Measurements from ENCODE around the gene KLHL5.

KLHL5 gene

DNA sequence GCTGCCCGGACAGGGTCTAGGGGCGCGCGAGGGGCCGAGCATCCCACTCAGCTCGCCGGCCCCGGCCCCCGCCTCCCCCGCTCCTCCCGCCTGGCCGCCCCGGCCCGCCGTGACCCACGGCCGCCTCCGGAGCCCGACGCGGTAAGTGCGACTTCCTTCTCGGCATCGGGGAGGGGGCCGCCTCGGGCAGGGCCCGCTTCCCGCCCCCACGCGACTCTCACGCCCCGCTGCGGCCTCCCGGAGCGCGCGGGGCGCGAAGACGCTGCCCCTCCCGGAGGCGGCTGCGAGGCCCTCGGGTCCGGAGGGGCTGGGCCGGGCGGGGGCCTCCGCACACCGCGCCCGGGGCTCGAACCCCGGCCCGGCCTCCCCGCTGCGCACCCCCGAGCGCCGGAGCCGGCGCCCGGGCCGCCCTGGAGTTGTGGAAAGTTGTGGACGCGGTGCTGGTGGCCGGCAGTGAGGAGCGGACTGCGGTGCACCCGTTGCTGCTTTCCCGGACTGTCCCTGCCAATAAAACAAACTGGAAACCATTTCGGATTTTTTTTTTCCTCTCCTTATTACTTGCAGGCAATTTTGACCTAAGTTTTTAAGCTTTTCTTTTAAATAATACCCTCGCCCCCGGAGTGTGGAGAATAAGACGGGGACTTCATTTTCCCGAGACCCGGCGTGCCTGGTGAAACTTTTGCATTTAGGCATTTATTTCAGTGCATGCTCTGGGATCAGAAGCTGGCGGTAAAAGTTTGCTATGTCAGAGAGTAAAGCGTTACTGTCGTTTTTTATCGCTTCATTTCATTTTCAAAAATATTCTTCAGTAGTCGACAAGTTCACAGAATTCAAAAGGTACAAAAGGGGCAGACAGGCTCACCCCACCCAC, 16.8 kb upstream of the KLHL5 start:
- peak; percentile 11 for DNase-seq

DNA sequence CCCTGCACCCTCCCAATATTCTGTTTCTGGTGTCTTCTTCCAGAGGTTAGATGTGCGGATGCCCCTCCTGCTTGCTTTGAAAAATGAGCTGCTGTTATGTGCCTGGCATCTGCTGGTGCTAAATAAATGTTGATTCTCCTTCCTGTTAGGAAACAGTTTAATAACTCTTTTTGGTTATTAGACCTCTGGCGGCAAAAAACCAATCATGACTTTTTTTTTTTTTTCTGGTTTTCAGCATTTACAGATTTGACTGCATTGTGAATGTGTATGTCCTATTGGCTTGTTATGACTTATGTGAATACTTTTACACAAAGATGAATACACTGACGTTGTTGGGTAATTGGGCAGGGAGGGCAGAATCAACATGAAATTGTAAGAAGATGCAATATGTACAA, 16.2 kb upstream of the KLHL5 start:
- DNase-seq: no peak

DNA sequence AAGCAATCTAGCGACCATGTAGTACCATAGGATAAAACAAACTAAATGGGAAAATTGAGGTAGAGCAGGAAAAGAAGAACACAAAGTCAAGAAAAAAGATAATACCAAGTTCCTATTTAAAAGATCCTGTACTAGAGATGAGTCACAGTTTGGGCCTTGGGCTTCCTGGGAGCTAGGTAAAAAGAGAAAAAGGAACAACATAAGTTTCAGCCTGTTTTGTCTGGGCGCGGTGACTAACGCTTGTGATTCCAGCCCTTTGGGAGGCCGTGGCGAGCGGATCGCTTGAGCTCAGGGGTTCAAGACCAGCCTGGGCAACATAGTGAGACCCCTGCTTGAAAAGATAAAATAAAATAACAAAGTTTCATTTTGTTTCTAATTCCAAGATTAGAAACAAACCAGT, 15.8 kb upstream of the KLHL5 start:
- DNase-seq: peak; percentile 28

GRCh38 chr4:39047681-39048080, 14.4 kb upstream of the KLHL5 start:
- no peak for DNase-seq

- DNase-seq: no peak
These were observed 13.7 kb upstream of the KLHL5 start for GRCh38 chr4:39048311-39048710.

DNA sequence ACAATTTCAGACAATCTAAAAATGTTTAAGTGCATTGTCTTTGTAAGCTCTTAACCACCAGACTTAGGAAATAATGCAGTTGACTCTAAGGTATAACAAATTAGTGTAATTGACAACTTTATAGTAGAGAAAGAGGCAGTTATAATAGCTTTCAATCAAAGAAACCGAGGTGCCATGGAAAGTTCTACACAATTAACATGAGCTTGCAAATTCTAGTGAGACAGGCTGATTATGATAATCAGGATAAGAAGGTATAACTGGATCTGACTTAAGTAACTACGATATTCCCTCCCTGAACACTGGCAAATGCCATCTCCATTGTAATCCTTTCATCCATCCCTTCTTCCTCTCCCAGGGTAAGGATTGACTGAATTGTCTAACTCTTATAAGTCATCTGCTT, 11.4 kb upstream of the KLHL5 start:
- no peak for DNase-seq

DNA sequence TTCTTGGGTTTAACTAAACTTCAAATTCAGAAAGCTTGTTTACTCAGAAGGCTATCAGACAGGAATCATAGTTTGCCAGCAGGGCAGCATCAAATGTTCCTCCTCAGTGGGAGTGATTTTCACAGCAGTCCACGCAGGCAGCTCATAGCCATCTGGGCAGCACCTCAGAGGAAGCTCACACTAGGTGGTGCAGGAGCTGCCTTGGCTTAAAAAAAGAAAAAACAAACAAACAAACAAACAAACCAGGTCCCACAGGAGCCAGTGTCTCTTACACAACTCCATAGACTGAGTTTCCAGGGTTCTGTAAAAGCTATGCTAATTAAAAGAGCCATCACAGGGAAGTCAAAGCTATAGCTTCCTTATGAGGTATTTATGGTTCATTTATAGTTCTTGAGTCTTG, 10.5 kb upstream of the KLHL5 start:
- no peak for DNase-seq

DNA sequence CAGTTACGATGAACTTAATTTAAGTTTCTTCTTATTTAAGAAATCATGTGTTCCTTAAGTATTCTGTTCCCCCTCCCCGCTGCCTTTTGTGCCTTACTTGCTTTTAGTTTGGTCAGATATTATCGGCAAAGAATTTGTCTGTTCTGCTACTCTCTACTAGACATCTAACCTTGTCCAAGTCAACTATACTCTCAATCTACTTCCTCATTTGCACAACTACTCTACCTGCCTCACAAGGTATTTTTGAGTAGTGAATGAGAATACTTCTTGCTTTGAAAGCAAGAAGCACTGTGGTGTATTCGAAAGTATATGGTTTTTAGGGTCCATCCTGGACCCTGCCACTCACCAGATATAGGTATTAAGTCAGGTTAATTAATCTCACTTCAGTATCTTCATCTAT, 8.0 kb upstream of the KLHL5 start:
- DNase-seq: no peak

DNA sequence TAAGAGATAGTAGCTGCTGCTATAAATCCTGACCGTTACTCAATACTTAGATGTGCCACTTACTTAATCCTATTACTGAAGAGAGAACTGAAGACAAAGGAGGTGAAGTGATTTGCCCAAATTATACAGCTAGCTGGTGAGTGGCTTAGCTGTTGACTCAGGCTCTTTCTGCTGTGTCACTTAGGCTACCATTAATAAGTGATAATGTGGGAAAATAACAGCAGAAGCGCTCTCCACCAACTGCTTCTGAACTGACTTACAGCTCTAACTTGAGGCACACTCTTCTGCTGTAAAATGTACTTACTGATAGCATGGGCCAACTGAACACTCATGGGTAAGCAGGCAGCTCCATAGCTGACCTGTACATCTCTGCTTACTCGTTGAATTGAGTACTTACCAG, 7.5 kb upstream of the KLHL5 start:
- DNase-seq: no peak

DNA sequence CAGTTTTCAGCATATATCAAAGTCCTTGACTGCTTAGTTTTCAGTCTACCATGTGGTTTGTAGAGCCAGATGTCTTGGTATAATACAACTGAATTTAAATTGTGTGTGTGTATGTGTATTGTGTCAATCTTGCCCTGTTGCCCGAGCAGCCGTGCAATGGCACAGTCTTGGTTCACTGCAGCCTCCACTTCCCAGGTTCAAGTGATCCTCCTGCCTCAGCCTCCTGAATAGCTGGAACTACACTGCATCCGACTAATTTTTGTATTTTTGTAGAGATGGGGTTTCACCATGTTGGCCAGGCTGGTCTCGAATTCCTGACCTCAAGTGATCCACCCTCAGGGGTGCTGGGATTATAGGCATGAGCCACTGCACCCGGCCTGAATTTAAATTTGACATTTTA, 6.0 kb upstream of the KLHL5 start:
- no peak for DNase-seq

GRCh38 chr4:39061457-39061856, 575 bp upstream of the KLHL5 start:
- DNase-seq: no peak

- DNase-seq: no peak
These were observed 702 bp downstream of the KLHL5 start for GRCh38 chr4:39062770-39063097.

DNA sequence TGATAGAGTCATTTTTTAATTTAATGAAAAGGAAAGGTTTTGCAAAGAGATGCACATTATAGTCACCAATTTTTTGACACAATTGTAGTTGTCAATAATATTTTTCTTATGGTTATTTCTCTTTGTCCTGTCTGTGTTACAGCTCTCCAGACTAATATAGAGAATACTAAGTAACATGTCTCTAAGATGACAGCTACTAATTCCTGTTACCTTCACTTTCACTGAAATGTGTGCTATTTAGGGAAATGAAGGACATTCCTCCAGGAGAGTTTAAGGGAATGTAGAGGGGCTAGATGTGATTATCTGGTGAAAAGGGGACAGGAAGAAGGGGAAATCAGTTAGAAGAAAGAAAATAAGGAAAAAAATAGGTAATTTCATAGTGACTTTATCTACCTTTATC, 1.4 kb downstream of the KLHL5 start:
- DNase-seq: no peak

GRCh38 chr4:39066371-39066770, 4.3 kb downstream of the KLHL5 start:
- DNase-seq: no peak

DNA sequence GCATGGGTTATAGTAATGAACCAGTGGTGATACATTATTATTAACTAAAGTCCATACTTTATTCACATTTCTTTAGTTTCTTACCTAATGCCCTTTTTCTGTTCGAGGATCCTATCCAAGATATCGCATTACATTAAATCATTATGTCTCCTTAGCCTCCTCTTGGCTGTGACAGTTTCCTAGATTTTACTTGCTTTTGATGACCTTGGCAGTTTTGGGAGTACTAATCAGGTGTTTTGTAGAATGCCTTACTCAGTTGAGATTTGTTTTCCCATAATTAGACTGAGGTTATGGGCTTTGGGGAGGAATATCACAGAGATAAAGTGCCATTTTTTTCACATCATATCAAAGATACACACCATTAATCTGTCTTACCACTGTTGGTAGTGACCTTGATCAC, 5.0 kb downstream of the KLHL5 start:
- DNase-seq: no peak

GRCh38 chr4:39067451-39067850, 5.4 kb downstream of the KLHL5 start:
- peak; percentile 12 for DNase-seq

GRCh38 chr4:39068907-39069306, 6.9 kb downstream of the KLHL5 start:
- no peak for DNase-seq

DNA sequence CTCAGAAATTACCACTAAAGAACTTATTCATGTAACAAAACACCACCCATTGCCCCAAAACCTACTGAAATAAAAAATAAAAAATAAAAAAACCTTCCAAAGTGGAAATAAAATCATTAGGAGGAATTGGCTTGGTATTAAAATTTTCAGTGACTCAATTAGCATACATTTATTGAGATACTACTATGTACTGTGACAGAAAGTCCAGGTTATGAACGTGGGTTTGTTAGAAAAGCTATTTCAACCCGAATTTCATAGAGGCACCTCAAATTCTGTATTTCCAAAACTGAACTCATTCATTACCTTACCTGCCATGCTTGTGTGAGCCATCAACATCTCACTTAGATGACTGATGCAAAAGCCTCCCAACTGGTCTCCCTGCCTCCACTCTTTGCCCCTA, 16.8 kb downstream of the KLHL5 start:
- DNase-seq: no peak

- peak; percentile 59 for DNase-seq
These were observed 21.1 kb downstream of the KLHL5 start for GRCh38 chr4:39083164-39083563.

- DNase-seq: peak; percentile 61
These were observed 23.9 kb downstream of the KLHL5 start for GRCh38 chr4:39085891-39086290.

DNA sequence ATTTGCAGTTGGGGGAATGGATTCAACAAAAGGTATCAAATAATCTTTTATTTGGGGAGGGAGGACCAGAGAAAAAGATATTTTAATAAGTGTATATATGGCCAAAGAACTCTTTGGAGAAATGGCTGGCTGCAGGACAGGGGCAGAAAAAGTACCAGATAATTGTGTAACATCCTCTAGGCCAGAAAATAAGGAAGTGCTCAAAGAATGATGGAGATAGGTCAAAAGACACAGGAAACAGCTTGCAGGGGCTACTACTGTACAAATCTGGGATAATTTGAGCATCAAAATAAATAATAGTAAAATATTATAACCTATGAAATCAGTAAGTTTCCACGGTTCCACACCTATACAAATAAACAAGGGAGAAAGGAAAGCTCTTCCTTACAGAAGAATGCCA, 34.8 kb downstream of the KLHL5 start:
- no peak for DNase-seq

GRCh38 chr4:39097290-39097689, 35.3 kb downstream of the KLHL5 start:
- DNase-seq: no peak

- DNase-seq: no peak
These were observed 40.3 kb downstream of the KLHL5 start for GRCh38 chr4:39102297-39102696.

GRCh38 chr4:39103291-39103690, 41.3 kb downstream of the KLHL5 start:
- DNase-seq: peak; percentile 4

GRCh38 chr4:39104255-39104654, 42.2 kb downstream of the KLHL5 start:
- no peak for DNase-seq
